GM18505 (cell line): ENCODE data around the gene MED4.

Experiments
- ATAC-seq: cut with Tn5 transposase; IDR thresholded peaks from one replicate; pipeline ENCODE4 v1.9.1; 2021; ENCODE audit not compliant: unreplicated experiment
- POLR2A ChIP-seq: IDR thresholded peaks from 4 replicates; pipeline ENCODE4 v1.6.1; 2011; ENCODE audit warnings: borderline replicate concordance; ENCODE audit not compliant: insufficient read depth, insufficient read length; ENCODE audit errors: extremely low read depth

MED4 gene

GRCh38 chr13:48112896-48113755 lies 18.2 kb upstream of the MED4 start:
- no peak for TF ChIP-seq POLR2A
- ATAC-seq, result no peak

GRCh38 chr13:48110931-48111721 lies 16.2 kb upstream of the MED4 start:
- ATAC-seq, result no peak
- TF ChIP-seq POLR2A, result no peak

- ATAC-seq, result no peak
- no peak for TF ChIP-seq POLR2A
Observed at GRCh38 chr13:48110132-48110868, 15.4 kb upstream of the MED4 start.

- no peak for ATAC-seq
- TF ChIP-seq POLR2A, result no peak
Observed at GRCh38 chr13:48108106-48108505, 13.2 kb upstream of the MED4 start.

GRCh38 chr13:48097793-48098192 lies 2.9 kb upstream of the MED4 start:
- TF ChIP-seq POLR2A, result no peak
- no peak for ATAC-seq

GRCh38 chr13:48096670-48097069 lies 1.8 kb upstream of the MED4 start:
- ATAC-seq, result no peak

GRCh38 chr13:48094404-48094780 lies 512 bp downstream of the MED4 start:
- no peak for TF ChIP-seq POLR2A
- ATAC-seq, result peak; percentile 4

More at GRCh38 chr13:48096670-48097069, 1.8 kb upstream of the MED4 start:
- TF ChIP-seq POLR2A, result no peak

- TF ChIP-seq POLR2A, result no peak
Observed at GRCh38 chr13:48093588-48093987, 1.3 kb downstream of the MED4 start.

GRCh38 chr13:48086272-48086671 lies 8.6 kb downstream of the MED4 start:
- no peak for ATAC-seq

More at GRCh38 chr13:48093588-48093987, 1.3 kb downstream of the MED4 start:
- no peak for ATAC-seq

GRCh38 chr13:48081739-48082138 lies 13.2 kb downstream of the MED4 start:
- no peak for TF ChIP-seq POLR2A

More at GRCh38 chr13:48086272-48086671, 8.6 kb downstream of the MED4 start:
- no peak for TF ChIP-seq POLR2A

GRCh38 chr13:48078251-48078656 lies 16.6 kb downstream of the MED4 start:
- TF ChIP-seq POLR2A, result no peak
- ATAC-seq, result peak; percentile 97

More at GRCh38 chr13:48081739-48082138, 13.2 kb downstream of the MED4 start:
- ATAC-seq, result no peak

- TF ChIP-seq POLR2A, result no peak
Observed at GRCh38 chr13:48074006-48074405, 20.9 kb downstream of the MED4 start.

GRCh38 chr13:48072787-48073186 lies 22.1 kb downstream of the MED4 start:
- no peak for ATAC-seq

More at GRCh38 chr13:48074006-48074405, 20.9 kb downstream of the MED4 start:
- no peak for ATAC-seq

GRCh38 chr13:48072304-48072703 lies 22.6 kb downstream of the MED4 start:
- no peak for ATAC-seq
- TF ChIP-seq POLR2A, result no peak

More at GRCh38 chr13:48072787-48073186, 22.1 kb downstream of the MED4 start:
- TF ChIP-seq POLR2A, result no peak

GRCh38 chr13:48070942-48071341 lies 24.0 kb downstream of the MED4 start:
- no peak for ATAC-seq
- no peak for TF ChIP-seq POLR2A
